Osteocyte (in vitro differentiated cells): ENCODE measurements around the gene ARHGEF16. TPM values are rescaled to one million over a fixed set of nuclear protein-coding genes. Genes with fewer than 3 reads are reported as not detected.

Experiments used
- DNase-seq: peaks from one replicate; pipeline ENCODE4 v3.0.0; 2021; ENCODE audit warnings: mixed read lengths; ENCODE audit not compliant: unreplicated experiment; ENCODE audit errors: extremely low spot score
- H3K27ac Mint-ChIP-seq: one replicate; pipeline ENCODE4 v1.8.0; 2021; ENCODE audit warnings: mild to moderate bottlenecking, mixed read lengths; ENCODE audit not compliant: unreplicated experiment
- H3K27me3 Mint-ChIP-seq: one replicate; pipeline ENCODE4 v1.8.0; 2021; ENCODE audit warnings: mixed read lengths; ENCODE audit not compliant: unreplicated experiment
- H3K36me3 Mint-ChIP-seq: one replicate; pipeline ENCODE4 v1.8.0; 2021; ENCODE audit warnings: mixed read lengths; ENCODE audit not compliant: unreplicated experiment
- H3K4me1 Mint-ChIP-seq: one replicate; pipeline ENCODE4 v1.8.0; 2021; ENCODE audit warnings: mixed read lengths; ENCODE audit not compliant: unreplicated experiment
- H3K4me3 Mint-ChIP-seq: one replicate; pipeline ENCODE4 v1.8.0; 2021; ENCODE audit warnings: mild to moderate bottlenecking, moderate library complexity, mixed read lengths; ENCODE audit not compliant: unreplicated experiment
- H3K9me3 Mint-ChIP-seq: one replicate; pipeline ENCODE4 v1.8.0; 2021; ENCODE audit warnings: mixed read lengths; ENCODE audit not compliant: unreplicated experiment
- CTCF ChIP-seq: fragments of 200-600 bp; sonication (generic); IDR thresholded peaks from 2 replicates; pipeline ENCODE4 v1.5.0; 2021; ENCODE audit warnings: antibody characterized with exemption, mild to moderate bottlenecking, moderate library complexity
- total RNA-seq: library from RNA; stranded (reverse); gene quantifications from 2 replicates; pipeline ENCODE4 v1.2.1, GENCODE V29; 2021

ARHGEF16 gene
- total RNA-seq, 1 donor from 2014 or later = 3.2 TPM

GRCh38 chr1:3504151-3504821 lies 49.8 kb downstream of the ARHGEF16 start:
- Mint-ChIP-seq H3K27me3 (no peaks in the 10 kb centered on the region), H3K4me1 (peaks cover 29% of the 10 kb centered on the region), H3K9me3 (no peaks in the 10 kb centered on the region), H3K4me3 (no peak overlapping the region), H3K27ac (peak overlapping the region; percentile 82), H3K36me3 (peaks cover 18% of the 10 kb centered on the region)
- DNase-seq = peak; percentile 93
- TF ChIP-seq CTCF = no peak

DNA sequence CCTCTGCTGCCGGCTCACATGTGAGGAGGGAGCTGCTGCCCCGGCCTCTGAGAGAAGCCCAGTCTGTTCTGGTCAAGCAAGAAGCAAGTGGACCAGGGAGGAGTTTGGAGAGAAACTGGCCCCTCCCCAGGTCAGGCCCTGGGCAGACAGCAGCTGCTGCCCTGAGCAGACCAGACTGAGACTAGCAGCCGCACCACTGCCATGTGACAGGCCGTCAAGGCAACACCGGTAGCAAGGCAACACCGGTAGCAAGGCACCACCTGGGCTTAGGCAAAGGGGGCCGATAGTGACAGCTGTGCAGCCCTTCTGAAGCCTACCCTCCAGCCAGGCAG lies 50.3 kb downstream of the ARHGEF16 start:
- Mint-ChIP-seq H3K9me3 (no peaks in the 10 kb centered on the region), H3K4me3 (no peak overlapping the region), H3K36me3 (peaks cover 18% of the 10 kb centered on the region), H3K27ac (peak overlapping the region; percentile 82), H3K4me1 (peaks cover 29% of the 10 kb centered on the region), H3K27me3 (no peaks in the 10 kb centered on the region)
- DNase-seq = no peak
- no peak for TF ChIP-seq CTCF

- H3K36me3 Mint-ChIP-seq = peaks cover 18% of the 10 kb centered on the region
- no peak overlapping the region for H3K27ac Mint-ChIP-seq
- H3K9me3 Mint-ChIP-seq = no peaks in the 10 kb centered on the region
- TF ChIP-seq CTCF = no peak
- H3K4me3 Mint-ChIP-seq = no peak overlapping the region
- H3K27me3 Mint-ChIP-seq = no peaks in the 10 kb centered on the region
- DNase-seq = no peak
- peaks cover 30% of the 10 kb centered on the region for H3K4me1 Mint-ChIP-seq
Observed at GRCh38 chr1:3505161-3505560, 50.7 kb downstream of the ARHGEF16 start.

GRCh38 chr1:3506041-3506440 lies 51.6 kb downstream of the ARHGEF16 start:
- Mint-ChIP-seq H3K4me3 (no peak overlapping the region), H3K36me3 (peaks cover 16% of the 10 kb centered on the region), H3K27ac (no peak overlapping the region), H3K9me3 (no peaks in the 10 kb centered on the region), H3K27me3 (no peaks in the 10 kb centered on the region), H3K4me1 (peaks cover 33% of the 10 kb centered on the region)
- no peak for TF ChIP-seq CTCF
- DNase-seq = no peak

DNA sequence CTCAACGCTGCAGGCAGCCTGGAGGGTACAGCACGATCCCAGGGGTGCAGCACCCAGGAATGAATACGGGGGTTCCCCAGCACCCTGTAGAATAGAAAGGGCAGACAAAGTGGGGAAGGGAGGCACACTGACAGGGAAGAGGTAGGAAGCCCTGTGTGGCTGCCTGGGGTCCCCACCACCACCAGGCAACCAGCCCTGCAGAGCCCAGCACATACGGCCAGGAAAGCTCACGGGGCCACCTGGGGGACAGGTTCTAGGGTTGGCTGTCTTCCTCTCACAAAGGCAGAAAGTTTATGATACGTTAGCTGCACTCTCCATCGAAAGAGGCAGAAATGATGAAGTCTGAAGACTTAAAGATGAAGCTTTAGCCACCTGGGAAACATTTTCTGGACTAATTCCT lies 52.5 kb downstream of the ARHGEF16 start:
- Mint-ChIP-seq H3K36me3 (peaks cover 16% of the 10 kb centered on the region), H3K4me1 (peaks cover 33% of the 10 kb centered on the region), H3K9me3 (no peaks in the 10 kb centered on the region), H3K4me3 (no peak overlapping the region), H3K27ac (peak overlapping the region; percentile 28), H3K27me3 (no peaks in the 10 kb centered on the region)
- DNase-seq = no peak
- no peak for TF ChIP-seq CTCF
